Measurements from ENCODE around the gene TMEM248. TPM values are rescaled to one million over a fixed set of nuclear protein-coding genes. Genes with fewer than 3 reads are reported as not detected.
"Not testable (repeated sequence)": the region's sequence is repeated elsewhere in the genome, so short reads cannot be mapped to it uniquely, and the experiment has no call there.

Gene TMEM248
- total RNA-seq, 1 experiment from 2014 or later, result 83.6 TPM

DNA sequence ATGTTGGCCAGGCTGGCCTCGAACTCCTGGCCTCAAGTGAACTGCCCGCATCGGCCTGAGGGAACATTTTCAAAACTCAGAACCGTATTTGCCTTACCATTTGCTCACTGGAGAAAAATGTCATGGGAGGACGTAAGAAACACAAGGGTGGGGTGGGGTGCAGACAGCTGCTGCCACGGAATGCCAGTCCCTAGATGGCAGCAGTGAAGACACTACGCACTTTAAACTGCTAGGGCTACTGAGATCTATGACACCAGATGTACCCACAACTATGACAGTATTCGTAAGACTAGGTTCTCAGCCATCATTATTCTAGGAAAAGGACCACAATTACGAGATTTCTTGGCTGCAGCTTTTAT, 73.6 kb downstream of the TMEM248 start:
- Histone ChIP-seq H3K4me2 (peak overlapping the region; percentile 82), H2AFZ (peak overlapping the region; percentile 84), H3K4me3 (peak overlapping the region; percentile 71), H3K27ac (peak overlapping the region; percentile 87), H3K79me2 (ENCODE audit: low read depth) (peaks cover 19% of the 10 kb centered on the region)
- not testable (repeated sequence) for H3F3A ChIP-seq (ENCODE audit: insufficient read depth, low read depth); H3K9me2 ChIP-seq (ENCODE audit: insufficient read depth); H3K27me3 ChIP-seq (ENCODE audit: insufficient read depth, low read depth); H4K20me1 ChIP-seq (ENCODE audit: insufficient read depth); H3K4me1 ChIP-seq (replicated peaks; ENCODE audit: insufficient read depth); H3K36me3 ChIP-seq (ENCODE audit: low read depth); H3K9me3 ChIP-seq (ENCODE audit: insufficient read depth, low read depth); BruUV-seq (replicated peaks)
- ChIA-PET CTCF (interaction anchor here (0.8 kb wide), 1 partner anchor 923 kb away, joined by 3 read pairs; no protein-coding TSS in a partner anchor), POLR2A (ENCODE audit: unreplicated experiment) (interaction anchor here (0.6 kb wide), 1 partner anchor 105 kb away, joined by 8 read pairs; no protein-coding TSS in a partner anchor)
- intact Hi-C loops (cut with micrococcal nuclease; ENCODE audit: unreplicated experiment), result loop anchor here (1.0 to 10.0 kb wide), 5 partner anchors 42 to 340 kb away; partner anchors contain the start of genes RABGEF1 and TMEM248
- TF ChIP-seq CTCF (conservative IDR thresholded peaks at IDR 0.05), result peak; percentile 56; the same call in 1 of the 2 replicates
- peak; percentile 74 to 83 for DNase-seq

GRCh38 chr7:66995050-66995776, 74.2 kb downstream of the TMEM248 start, which contains the start of gene SBDS:
Gene SBDS (minus strand): TSS chr7:66995586. CDS start chr7:66995417, 169 bp downstream.
- TSS peak; percentile 60 for BruUV-seq (replicated peaks)
- not testable (repeated sequence) for H3K9me2 ChIP-seq (ENCODE audit: insufficient read depth); H3K9me3 ChIP-seq (ENCODE audit: insufficient read depth, low read depth); H3K36me3 ChIP-seq (ENCODE audit: low read depth); H4K20me1 ChIP-seq (ENCODE audit: insufficient read depth); H3K4me1 ChIP-seq (replicated peaks; ENCODE audit: insufficient read depth); H3F3A ChIP-seq (ENCODE audit: insufficient read depth, low read depth); H3K27me3 ChIP-seq (ENCODE audit: insufficient read depth, low read depth)
- H3K4me3 ChIP-seq, result peak within 1 kb of the TSS; percentile 71
- intact Hi-C loops (cut with micrococcal nuclease; ENCODE audit: unreplicated experiment), result loop anchor here (5.0 to 10.0 kb wide), 4 partner anchors 70 to 340 kb away; partner anchors contain the start of genes RABGEF1 and TMEM248
- CTCF ChIA-PET, result interaction anchor here (0.8 to 1.1 kb wide), 2 partner anchors 792 to 923 kb away, joined by 3 read pairs; no protein-coding TSS in a partner anchor
- peak within 1 kb of the TSS; percentile 87 for H3K27ac ChIP-seq
- POLR2A ChIA-PET (ENCODE audit: unreplicated experiment), result interaction anchor here (0.5 to 0.7 kb wide), 8 partner anchors 43 to 1957 kb away, joined by 3 to 8 read pairs (median 3); partner anchors contain the start of gene KCTD7
- TF ChIP-seq CTCF (conservative IDR thresholded peaks at IDR 0.05), result peak; percentile 40; the same call in 1 of the 2 replicates
- H3K79me2 ChIP-seq (ENCODE audit: low read depth), result peaks cover 19% of the 10 kb centered on the region
- peak; percentile 95 to 96 for DNase-seq
- H3K4me2 ChIP-seq, result peak within 1 kb of the TSS; percentile 82
- peak within 1 kb of the TSS; percentile 84 for H2AFZ ChIP-seq

DNA sequence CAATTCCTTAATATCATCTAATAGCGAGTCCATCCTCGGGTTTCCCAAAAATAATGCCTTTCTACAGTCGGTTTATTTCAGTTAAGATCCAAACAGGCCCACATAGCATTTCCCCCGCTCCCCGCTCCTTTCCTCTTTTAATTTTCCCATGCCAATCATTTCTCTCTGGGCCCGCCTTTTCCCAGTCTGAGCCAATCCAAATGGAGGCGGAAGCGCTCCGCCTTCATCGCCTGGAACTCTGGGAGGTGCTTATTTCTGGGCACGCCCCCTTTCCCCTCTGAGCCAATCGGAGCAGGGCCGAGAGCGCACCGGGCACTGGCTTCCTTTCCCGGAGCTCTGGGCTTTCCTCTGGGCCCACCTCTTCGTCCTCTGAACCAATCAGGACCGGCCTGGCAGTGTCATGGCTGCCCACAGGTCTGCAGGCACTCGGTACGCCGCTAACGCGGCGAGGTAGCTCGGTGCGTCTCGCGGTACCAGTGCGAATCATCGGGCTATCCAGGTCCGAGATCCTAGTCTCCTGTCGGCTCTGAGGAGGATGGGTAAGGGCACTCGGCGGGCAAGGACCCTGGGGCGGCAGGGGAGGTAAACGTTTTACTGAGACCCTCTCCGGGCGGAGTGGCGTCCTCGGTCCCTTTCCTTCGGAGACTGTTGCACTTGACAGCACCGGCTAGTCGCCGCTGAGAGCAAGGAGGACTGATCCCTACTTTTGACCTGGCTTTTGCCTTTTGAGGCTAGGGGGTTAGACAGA, 75.6 kb downstream of the TMEM248 start, which contains the start of gene TYW1:
TYW1 (plus strand) TSS at position 390 of the 748 bp plus-strand sequence; CDS start at position 536, 146 bp downstream.
- H3K4me1 ChIP-seq (replicated peaks; ENCODE audit: insufficient read depth); BruUV-seq (replicated peaks); H3K9me2 ChIP-seq (ENCODE audit: insufficient read depth); H4K20me1 ChIP-seq (ENCODE audit: insufficient read depth); H3K27me3 ChIP-seq (ENCODE audit: insufficient read depth, low read depth); H3K9me3 ChIP-seq (ENCODE audit: insufficient read depth, low read depth); H3K36me3 ChIP-seq (ENCODE audit: low read depth); H3F3A ChIP-seq (ENCODE audit: insufficient read depth, low read depth): not testable (repeated sequence)
- POLR2A ChIA-PET (ENCODE audit: unreplicated experiment), result interaction anchor here (0.6 kb wide), 2 partner anchors 152 to 313 kb away, joined by 4 to 5 read pairs; no protein-coding TSS in a partner anchor
- CTCF ChIA-PET, result interaction anchor here (0.6 kb wide), 2 partner anchors 139 to 307 kb away, joined by 3 to 4 read pairs; no protein-coding TSS in a partner anchor
- Histone ChIP-seq H2AFZ (peak within 1 kb of the TSS; percentile 95), H3K79me2 (ENCODE audit: low read depth) (peaks cover 19% of the 10 kb centered on the region), H3K27ac (peak within 1 kb of the TSS; percentile 68), H3K4me3 (peak within 1 kb of the TSS; percentile 99), H3K4me2 (peak within 1 kb of the TSS; percentile 86)
- DNase-seq, result peak; percentile 96 to 99
- intact Hi-C loops (cut with micrococcal nuclease; ENCODE audit: unreplicated experiment), result loop anchor here (5.0 to 10.0 kb wide), 4 partner anchors 72 to 342 kb away; partner anchors contain the start of genes RABGEF1 and TMEM248
